Head of caudate nucleus (tissue), 42 donors: ENCODE measurements around the gene PPARG.
"Not testable (repeated sequence)": the region's sequence is repeated elsewhere in the genome, so short reads cannot be mapped to it uniquely, and the experiment has no call there.

ENCODE experiments used
- DNase-seq, 42 donors: peaks; one replicate each; pipeline versions ENCODE4 v3.0.0 to v3.0.0-alpha.2; 2020 to 2021; ENCODE audit warnings: mixed read lengths in 7 of 42
- intact Hi-C: fragments of 100-400 bp; cut with DNase I; formaldehyde crosslinking; loops from one replicate; pipeline ENCODE4 v1.15.0; 2022

PPARG gene

DNA sequence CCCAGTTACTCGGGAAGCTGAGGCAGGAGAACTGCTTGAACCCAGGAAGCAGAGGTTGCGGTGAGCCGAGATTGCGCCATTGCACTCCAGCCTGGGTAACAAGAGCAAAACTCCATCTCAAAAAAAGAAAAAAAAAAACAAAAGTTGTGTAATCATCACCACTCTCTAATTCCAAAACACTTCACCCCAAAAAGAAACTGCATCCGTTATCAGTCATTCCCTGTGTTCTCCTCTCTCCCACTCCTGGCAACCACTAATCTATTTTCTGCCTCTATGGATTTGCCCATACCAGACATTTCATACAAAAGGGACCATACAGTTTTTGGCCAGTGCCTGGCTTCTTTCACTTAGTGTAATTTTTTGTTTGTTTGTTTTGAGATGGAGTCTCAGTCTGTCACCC is 12.0 kb upstream of the PPARG start:
- DNase-seq, intact Hi-C loops: not testable (repeated sequence)

DNA sequence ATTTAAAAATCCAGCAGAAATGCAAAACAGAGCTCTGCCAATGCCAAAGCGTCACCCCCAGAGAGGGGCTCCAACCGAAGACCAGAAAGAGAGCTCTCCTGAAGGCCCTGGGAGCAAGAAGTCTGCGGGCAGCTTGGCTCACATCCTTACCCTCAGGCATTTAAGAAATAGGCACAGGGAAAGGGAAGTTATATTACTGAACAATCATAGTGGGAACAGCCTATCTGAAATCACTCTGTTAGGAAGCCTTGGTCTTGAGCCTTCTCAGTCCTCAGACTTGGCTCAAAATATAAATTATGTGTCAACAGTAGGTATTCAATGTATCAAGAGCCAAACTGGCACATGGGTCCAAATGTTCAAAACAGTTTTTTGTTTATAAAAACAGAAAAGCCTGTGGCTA is 10.3 kb upstream of the PPARG start:
- intact Hi-C loops = no loop called here
- DNase-seq = no peak

DNA sequence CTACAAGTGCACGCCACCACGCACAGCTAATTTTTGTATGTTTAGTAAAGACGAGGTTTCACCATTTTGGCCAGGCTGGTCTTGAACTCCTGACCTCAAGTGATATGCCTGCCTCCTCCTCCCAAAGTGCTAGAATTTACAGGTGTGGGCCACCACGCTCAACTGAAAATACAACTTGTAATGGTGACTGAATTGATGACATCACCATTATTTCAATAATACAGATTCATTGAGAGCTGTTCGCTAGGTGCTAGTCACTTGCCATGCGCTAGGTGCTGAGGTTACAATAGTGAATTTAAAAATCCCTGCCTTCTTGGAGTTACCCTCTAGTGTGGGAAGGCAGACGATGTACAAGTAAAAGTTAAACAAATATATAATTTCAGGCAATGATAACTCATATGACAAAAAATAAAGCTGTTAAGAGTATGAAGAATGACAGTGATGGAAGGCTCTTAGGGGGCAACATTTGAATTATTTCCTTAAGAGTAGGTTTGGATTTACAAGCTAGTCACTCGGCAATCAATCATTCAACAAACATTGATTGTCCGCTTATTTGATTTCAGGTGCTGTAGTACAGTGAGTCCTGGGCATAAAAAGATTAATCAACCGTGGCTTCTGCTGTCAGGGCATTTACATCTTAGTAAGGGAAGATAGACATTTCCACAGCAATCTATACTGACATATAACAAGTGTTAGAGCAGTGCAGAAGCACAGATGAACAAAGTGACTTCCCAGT is 9.1 kb upstream of the PPARG start:
- no peak for DNase-seq
- intact Hi-C loops = no loop called here

DNA sequence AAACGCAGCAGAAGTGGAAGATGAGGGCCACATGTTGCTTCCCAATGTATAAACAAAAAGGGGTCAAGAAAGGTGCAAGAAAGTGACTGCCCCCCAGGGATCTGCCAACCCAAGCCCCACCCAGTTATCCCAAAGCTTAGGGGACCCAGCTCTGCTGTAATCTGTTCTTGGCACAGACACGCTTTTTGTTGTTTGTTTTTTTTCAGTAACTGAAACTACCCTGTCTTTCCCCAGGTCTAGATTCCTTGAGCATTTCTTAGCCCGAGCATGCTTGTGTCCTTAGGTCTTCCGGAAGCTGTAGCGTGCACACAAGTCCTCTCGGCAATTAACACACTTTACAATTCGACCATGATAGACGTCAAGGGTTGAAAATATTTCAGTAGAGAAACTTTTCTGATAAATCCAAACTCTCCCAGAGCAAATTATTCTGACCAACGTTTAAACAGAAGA is 8.5 kb upstream of the PPARG start:
- intact Hi-C loops = no loop called here

DNA sequence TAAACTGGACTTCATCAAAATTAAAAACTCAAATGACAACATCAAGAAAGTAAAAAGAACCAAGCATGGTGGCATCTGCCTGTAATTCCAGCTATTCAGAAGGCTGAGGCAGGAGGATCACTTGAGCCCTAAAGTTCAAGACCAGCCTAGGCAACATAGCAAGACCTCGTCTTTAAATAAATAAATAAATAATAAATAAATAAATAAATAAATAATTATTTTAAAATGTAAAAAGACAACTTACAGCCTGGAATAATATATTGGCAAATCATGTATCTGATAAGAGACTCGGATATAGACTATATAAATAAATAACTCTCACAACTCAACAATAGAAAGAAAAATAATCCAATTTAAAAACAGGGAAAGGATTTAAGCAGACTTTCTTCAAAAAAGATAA is 4.3 kb upstream of the PPARG start:
- intact Hi-C loops = no loop called here
- DNase-seq = no peak

More for the DNA sequence above, 8.5 kb upstream of the PPARG start:
- no peak for DNase-seq

DNA sequence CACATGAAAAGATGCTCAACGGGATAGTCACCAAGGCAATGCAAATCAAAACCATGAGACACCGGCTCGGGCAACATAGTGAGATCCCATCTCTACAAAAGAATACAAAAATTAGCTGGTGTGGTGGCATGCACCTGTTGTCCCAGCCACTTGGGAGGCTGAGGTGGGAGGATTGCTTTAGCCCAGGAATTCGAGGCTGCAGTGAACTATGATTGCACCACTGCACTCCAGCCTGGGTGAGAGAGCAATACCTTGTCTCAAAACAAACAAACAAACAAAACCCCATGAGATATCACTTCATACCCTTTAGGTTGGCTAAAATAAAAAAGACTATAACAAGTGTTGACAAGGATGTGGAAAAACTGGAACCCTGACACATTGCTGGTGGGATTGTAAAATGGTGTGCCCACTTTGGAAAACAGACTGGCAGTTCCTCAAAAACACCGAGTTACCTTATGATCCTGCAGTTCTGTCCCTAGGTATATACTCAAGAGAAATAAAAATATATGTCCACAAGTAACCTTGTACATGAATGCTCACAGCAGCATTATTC is 3.8 kb upstream of the PPARG start:
- no peak for DNase-seq

DNA sequence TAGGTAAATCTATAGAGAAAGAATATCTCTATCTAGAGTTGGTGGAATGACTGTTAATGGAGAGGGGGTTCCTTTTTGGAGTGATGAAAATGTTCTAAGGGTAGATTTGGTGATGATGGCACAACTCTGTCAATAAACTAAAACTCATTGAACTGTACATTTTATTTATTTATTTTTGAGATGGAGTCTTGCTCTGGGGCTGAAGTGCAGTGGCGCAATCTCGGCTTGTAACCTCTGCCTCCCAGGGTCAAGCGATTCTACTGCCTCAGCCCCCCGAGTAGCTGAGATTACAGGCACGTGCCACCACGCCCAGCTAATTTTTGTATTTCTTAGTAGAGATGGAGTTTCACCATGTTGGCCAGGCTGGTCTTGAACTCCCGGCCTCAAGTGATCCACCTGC is 3.1 kb upstream of the PPARG start:
- DNase-seq, intact Hi-C loops: not testable (repeated sequence)

More for the DNA sequence above, 3.8 kb upstream of the PPARG start:
- intact Hi-C loops = no loop called here

DNA sequence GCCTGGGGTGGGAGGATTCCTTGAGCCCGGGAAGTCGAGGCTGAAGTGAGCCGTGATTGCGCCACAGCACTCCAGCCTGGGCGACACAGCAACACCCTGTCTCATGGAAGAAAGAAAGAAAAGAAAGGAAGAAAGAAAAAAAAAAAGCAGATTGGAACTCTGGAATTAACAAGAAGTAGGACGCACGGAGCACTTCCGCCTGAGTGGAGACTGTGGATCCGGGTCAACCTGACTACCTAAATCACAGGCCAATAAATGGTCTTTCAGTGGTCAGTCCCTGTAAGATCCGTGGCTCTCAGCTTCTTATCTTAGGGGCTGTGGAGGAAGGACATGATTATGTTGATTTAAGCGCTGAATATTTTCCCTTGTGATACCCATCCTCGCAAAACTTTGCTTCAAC is 2.4 kb upstream of the PPARG start:
- intact Hi-C loops = no loop called here
- no peak for DNase-seq

DNA sequence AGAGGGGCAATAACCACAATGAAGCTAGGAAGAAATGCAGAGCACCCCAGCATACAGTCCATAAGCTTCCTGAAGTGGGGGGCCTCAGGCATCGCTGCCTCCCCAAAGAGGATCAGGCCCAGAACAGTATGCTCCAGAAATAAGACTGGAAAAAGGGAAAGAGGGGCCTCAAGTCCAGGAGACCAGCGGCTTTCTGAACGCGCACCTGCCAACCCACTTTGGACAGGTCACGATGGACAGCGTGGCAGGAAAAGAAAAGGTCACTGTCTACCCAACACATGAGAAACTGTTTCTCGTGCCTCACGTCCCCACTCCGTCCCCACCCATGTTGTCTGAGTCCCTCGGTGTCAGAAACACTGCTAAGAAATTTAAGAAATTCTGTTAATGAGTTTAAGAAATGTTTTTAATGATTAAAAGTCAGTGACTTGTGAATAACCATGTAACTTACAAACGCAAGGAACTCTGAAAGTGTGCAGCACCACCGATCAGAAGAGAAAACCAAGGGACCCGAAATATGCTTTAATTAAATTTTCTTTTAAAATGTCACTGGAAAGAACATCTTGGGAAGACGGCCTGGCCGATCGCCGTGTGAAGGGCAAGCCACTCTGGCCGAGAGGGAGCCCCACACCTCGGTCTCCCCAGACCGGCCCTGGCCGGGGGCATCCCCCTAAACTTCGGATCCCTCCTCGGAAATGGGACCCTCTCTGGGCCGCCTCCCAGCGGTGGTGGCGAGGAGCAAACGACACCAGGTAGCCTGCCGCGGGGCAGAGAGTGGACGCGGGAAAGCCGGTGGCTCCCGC is 1.7 kb upstream of the PPARG start:
- DNase-seq = peak in 9 of 42 donors; percentile 4 to 34 (median 10)
- intact Hi-C loops = no loop called here

DNA sequence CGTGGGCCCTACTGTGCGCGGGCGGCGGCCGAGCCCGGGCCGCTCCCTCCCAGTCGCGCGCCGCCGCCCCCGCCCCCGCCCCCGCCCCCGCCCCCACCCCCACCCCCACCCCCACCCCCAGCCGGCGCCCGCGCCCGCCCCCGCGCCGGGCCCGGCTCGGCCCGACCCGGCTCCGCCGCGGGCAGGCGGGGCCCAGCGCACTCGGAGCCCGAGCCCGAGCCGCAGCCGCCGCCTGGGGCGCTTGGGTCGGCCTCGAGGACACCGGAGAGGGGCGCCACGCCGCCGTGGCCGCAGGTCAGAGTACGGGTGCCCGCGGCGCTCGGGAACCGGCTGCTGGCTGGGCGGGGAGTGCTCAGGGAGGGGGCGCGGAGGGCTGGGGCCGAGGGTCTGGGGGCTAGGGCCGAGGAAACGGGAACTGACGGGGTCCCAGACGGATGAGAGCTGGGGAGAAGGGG is 1.1 kb upstream of the PPARG start:
- peak in 13 of 42 donors; percentile 3 to 40 (median 16) for DNase-seq
- intact Hi-C loops = no loop called here

DNA sequence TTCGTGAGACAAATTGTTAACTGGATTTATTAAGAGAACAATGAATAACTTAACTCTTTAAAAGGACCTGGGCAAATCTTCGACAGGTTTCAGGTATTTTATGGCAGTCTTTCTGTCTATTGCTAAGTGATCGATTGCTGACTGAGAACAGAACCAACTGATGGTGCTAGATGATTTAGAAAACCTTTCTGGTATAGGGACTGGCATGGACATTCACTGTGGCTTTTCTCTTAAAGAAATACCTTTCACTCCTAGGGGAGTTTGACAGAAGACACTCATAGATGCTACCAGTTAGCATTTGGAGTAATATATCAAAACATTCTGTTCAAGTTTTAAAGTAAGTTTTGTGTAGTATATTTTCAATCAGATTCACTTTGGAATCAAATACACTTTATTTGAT is 654 bp downstream of the PPARG start:
- intact Hi-C loops = no loop called here

DNA sequence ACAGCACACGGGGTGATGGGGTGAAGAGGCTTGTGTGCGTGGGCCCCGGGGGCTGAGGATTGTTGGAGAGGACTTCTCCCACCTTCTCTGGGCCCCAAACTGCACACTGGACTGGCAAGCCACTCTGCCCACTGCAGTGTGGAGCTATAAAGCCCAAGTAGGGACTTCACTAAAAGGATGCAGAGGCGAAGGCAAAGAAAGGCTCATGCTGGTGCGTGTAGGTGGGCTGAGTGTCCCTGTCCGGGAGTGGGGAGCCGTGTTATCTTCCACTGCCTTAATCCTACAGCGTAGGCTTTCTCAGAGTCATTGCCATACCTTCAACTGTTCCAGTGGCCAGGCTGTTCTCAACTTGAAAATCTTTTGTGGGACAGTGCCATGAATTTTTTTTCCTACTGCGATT is 3.9 kb downstream of the PPARG start:
- DNase-seq = no peak
- intact Hi-C loops = no loop called here

More for the DNA sequence above, 654 bp downstream of the PPARG start:
- no peak for DNase-seq

DNA sequence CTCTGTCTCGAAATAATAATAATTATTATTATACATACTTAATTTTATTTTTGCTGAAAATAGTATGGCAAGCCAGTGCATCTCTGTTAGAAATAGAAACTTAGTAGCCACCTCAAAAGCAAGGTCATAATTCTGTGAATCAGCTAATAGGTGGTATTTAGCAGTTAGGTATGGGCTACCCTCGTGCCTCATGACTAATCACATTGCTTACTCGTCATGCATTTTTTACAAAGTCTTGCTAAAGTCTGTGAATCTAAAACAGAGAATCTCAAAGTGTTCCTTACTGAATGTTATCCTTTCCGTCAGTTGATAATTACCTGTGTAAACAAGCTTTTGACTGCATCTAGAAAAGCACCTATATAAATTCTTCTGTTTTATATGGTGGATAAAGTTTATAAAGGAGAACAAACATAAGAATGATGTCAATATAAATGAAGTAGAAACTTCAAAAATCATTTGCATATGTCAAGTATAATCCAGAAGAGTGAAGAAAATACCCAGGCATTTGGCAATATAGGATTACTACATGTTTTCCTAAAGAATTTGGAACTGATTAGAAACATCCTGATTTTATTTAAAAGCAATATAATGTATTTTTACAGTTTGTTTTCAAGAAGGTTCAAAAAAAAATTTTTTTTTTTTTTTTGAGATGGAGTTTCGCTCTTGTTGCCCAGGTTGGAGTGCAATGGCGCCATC is 6.2 kb downstream of the PPARG start:
- intact Hi-C loops = no loop called here
- no peak for DNase-seq

DNA sequence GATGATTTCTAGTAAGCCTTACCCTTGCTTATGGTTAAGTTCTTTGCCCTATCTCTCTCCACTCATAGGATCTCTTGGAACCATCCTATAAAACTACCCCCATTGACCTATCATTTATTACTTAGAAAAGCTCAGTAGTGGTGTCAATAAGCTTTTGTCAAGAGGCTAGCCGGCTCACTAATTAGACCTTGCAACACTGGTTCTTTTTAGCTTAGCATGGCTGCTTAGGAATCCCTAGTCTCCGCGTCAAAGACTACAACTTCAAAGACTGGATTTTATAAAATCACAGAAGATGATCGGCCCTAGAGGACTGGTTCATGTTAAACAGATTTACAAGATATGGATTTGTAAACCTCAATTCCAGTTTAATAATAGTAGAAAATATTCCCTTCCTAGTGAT is 7.6 kb downstream of the PPARG start:
- no peak for DNase-seq
- intact Hi-C loops = no loop called here

DNA sequence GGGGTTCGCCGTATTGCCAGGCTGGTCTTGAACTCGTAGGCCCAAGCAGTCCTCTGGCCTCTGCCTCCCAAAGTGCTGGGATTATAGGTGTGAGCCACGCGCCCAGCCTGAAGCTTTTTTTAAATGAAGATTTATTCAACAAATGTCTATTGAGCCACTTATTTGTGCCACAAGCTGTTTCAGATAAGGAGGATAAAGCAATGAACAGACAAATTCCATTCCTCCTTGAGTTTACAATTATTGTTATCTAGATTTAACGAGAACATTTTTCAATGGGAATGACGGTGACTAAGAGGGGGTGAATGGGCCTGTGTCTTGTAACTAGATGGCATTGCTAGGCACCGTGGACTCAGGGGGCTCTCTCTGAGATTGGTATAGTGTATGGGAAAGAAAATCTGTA is 10.2 kb downstream of the PPARG start:
- DNase-seq = no peak
- intact Hi-C loops = no loop called here

DNA sequence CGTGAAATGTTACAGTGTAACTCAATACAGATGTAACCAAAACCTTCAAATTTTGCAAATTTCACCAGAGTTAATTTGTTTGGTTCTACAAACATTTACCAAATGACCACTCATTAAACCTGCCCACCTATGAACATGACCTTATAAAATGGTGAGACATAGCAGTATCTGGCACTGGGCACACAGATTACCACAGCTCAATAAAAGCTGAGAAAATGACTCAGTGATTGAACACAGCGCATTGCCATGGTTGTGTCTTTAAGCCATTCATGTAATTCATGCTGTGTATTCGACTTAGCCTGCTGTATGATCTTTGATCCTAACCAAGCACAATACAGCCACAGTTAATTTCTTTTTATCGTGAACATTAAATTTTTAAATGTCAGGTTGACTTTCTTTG is 11.3 kb downstream of the PPARG start:
- intact Hi-C loops = no loop called here
- DNase-seq = no peak

DNA sequence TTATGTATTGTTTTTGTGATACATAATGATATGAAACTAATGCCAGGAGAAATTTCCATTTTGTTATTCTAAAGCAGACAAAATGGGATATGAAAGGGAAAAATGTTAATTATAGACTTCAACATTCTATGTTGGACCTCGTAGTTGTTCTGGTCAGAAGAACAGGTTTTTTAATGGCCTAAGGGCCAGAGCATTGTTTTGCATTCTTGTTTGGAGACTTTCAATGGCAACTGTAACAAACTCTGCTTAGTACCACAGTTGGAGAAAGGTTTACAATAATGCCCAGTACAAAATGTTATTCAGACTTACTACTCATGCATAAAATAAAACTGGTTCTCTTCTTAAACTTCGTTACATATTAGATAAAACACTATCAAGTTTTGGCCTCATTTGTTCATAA is 12.2 kb downstream of the PPARG start:
- intact Hi-C loops = no loop called here
- no peak for DNase-seq

DNA sequence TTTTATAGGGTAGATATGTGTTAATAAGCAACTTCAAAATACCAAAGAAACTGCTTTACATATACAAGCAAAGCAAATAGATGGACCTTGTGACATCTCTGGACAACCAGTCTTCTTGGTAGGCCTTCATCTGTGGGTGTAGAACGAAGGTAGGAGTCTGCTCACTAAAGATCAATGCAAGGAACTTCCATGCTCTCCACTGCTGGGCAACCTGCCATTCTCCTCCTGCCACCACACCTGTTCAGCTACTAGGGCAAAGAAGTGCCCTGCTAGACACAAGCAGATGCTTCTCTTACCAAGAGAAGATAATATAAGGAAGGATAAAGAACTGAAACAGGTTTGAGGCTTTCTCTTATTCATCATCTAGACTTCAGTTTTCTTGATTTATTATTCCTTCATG is 12.6 kb downstream of the PPARG start:
- DNase-seq = no peak
- intact Hi-C loops = no loop called here

DNA sequence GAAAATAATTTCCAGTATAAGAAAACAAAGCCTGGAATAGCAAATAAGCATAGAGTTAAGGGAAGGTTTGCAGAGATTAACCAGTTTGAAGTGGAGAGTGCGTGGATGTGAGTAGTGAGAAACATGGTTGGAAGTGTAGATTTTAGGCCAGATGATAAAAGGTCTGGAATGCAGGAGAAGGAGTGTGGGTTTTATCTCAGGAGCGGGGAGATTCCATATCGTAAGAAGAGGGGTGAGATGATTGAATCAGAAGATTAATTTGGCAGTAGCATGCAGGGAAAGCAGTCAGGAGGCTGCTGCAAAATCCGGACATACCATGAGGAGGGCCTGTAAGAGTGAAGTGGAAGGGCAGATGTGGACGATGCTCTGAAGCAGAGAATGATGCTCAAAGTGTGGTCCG is 13.7 kb downstream of the PPARG start:
- no peak for DNase-seq
- intact Hi-C loops = no loop called here

DNA sequence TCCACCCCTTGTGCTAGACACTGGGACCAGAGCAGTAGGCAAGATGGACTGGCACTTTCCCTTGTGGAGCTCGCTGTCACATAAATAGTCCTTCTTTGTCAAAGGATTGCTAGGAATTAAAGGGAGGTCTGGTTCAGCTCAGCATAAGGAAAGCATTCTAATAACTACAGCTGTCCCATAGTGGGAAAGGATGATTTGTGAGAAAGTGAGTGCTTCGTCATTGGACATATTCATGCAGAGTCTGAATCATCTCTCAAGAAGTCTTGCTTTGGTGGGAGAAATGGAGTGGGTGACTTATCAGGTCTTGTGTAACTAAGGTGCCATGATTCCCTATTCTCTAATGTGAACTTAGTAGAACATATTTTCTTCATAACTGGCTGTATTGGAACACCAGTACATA is 14.7 kb downstream of the PPARG start:
- intact Hi-C loops = no loop called here
- peak in 2 of 42 donors; percentile 18 to 50 for DNase-seq
